Measurements from ENCODE around the gene MFSD1. TPM values are rescaled to one million over a fixed set of nuclear protein-coding genes. Genes with fewer than 3 reads are reported as not detected.

The MFSD1 gene
- total and polyA plus RNA-seq, 9 of the 15 experiments (the other 6 are each of a cell fraction or from before 2014, with no cell fraction given), result 8.7 to 49.5 (median 28.6) TPM

GRCh38 chr3:158823426-158823825 is 21.6 kb downstream of the MFSD1 start (continued):
- TF ChIP-seq ZHX1 (conservative IDR thresholded peaks at IDR 0.05; ENCODE audit: low read length), result no peak
- TF ChIP-seq HBP1 (CRISPR knock-in tag; IDR thresholded peaks at IDR 0.05), result no peak
- no peak for TF ChIP-seq RBM17 (IDR thresholded peaks at IDR 0.05; ENCODE audit: borderline replicate concordance, low read depth, low read length)
- TF ChIP-seq, protein P1, sequence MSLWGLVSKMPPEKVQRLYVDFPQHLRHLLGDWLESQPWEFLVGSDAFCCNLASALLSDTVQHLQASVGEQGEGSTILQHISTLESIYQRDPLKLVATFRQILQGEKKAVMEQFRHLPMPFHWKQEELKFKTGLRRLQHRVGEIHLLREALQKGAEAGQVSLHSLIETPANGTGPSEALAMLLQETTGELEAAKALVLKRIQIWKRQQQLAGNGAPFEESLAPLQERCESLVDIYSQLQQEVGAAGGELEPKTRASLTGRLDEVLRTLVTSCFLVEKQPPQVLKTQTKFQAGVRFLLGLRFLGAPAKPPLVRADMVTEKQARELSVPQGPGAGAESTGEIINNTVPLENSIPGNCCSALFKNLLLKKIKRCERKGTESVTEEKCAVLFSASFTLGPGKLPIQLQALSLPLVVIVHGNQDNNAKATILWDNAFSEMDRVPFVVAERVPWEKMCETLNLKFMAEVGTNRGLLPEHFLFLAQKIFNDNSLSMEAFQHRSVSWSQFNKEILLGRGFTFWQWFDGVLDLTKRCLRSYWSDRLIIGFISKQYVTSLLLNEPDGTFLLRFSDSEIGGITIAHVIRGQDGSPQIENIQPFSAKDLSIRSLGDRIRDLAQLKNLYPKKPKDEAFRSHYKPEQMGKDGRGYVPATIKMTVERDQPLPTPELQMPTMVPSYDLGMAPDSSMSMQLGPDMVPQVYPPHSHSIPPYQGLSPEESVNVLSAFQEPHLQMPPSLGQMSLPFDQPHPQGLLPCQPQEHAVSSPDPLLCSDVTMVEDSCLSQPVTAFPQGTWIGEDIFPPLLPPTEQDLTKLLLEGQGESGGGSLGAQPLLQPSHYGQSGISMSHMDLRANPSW (CRISPR knock-in tag; IDR thresholded peaks at IDR 0.05), result no peak
- TF ChIP-seq CCAR2 (IDR thresholded peaks at IDR 0.05; ENCODE audit: low read depth, low read length), result no peak
- TF ChIP-seq, protein P2, sequence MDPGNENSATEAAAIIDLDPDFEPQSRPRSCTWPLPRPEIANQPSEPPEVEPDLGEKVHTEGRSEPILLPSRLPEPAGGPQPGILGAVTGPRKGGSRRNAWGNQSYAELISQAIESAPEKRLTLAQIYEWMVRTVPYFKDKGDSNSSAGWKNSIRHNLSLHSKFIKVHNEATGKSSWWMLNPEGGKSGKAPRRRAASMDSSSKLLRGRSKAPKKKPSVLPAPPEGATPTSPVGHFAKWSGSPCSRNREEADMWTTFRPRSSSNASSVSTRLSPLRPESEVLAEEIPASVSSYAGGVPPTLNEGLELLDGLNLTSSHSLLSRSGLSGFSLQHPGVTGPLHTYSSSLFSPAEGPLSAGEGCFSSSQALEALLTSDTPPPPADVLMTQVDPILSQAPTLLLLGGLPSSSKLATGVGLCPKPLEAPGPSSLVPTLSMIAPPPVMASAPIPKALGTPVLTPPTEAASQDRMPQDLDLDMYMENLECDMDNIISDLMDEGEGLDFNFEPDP (CRISPR knock-in tag; IDR thresholded peaks at IDR 0.05), result no peak
- no peak for TF ChIP-seq E2F4 (CRISPR knock-in tag; IDR thresholded peaks at IDR 0.05; ENCODE audit: low read depth)
- no peak for TF ChIP-seq NEUROD1 (IDR thresholded peaks at IDR 0.05; ENCODE audit: borderline replicate concordance, low read depth, low read length, partially characterized antibody)

Data from K562 (cell line).